ENCODE data around the gene TMA7B. TPM values are rescaled to one million over a fixed set of nuclear protein-coding genes. Genes with fewer than 3 reads are reported as not detected.

The TMA7B gene
- total and polyA plus RNA-seq, 4 experiments from 2014 or later: 3.3 to 10.2 (median 9.3) TPM; not detected in 1

DNA sequence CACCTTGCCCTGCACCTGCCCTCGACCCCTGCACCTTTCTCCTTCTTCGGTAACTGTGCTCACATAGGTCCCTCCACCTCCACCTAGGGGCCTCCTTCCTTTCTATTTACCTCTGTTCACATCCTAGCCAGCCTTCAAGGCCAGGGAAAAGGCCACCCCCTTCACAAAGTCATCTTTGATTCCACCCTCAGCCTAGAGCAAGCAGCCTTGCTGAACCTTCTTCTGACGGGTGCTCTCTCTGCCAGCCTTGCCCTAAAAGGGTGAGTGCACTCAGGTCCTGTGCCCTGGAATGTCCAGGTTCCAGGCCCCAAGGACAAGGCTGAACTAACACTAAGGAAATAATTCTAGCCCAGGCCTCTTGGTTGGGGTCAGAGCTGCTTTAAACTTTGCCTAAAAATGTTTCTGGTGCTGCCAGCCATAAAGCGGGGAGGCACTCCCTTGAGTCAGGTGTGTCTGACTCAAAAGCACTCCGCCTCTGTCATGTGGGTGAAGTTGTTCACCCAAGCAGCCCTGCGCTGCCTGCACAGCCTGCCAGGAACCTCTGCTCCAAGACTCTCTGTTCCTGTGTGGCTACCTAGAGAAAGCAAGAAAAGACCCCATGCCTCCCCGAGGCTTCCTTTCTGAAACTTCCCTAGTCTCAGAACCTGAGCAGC is 25.3 kb downstream of the TMA7B start:
- POLR2A ChIA-PET (ENCODE audit: partially characterized antibody): no interaction called here
- peak overlapping the region in 2 of 7 donors; percentile 48 to 90 for H3K27ac Mint-ChIP-seq
- no peaks in the 10 kb centered on the region for H3K27me3 ChIP-seq (ENCODE audit: insufficient read depth, low read length)

GRCh38 chr22:39988386-39989114 is 28.4 kb downstream of the TMA7B start:
- H3K4me3 Mint-ChIP-seq: no peak overlapping the region

More for the DNA sequence above, 25.3 kb downstream of the TMA7B start:
- Histone ChIP-seq H3K4me1 (ENCODE audit: insufficient read depth, low read length) (peaks cover 6% of the 10 kb centered on the region), H3K9me3 (ENCODE audit: control insufficient read depth in 1 of 2, low read length in 2 of 2) (no peaks in the 10 kb centered on the region), H3K4me3 (ENCODE audit: low read length in 2 of 2) (no peak overlapping the region), H3K27ac (ENCODE audit: low read depth, low read length) (no peak overlapping the region), H3K36me3 (ENCODE audit: insufficient read depth, low read length) (no peaks in the 10 kb centered on the region)
- Mint-ChIP-seq H3K4me1 (peaks cover 4 to 6% (median 5%) of the 10 kb centered on the region in 4 donors), H3K4me3 (no peak overlapping the region), H3K36me3 (no peaks in the 10 kb centered on the region), H3K27me3 (peaks cover 4% of the 10 kb centered on the region in 2 donors), H3K9me3 (peaks cover 0 to 4% (median 0%) of the 10 kb centered on the region in 8 donors)
- CTCF ChIA-PET (ENCODE audit: partially characterized antibody): no interaction called here
- no peak for DNase-seq
- intact Hi-C loops (cut with micrococcal nuclease): no loop called here

DNA sequence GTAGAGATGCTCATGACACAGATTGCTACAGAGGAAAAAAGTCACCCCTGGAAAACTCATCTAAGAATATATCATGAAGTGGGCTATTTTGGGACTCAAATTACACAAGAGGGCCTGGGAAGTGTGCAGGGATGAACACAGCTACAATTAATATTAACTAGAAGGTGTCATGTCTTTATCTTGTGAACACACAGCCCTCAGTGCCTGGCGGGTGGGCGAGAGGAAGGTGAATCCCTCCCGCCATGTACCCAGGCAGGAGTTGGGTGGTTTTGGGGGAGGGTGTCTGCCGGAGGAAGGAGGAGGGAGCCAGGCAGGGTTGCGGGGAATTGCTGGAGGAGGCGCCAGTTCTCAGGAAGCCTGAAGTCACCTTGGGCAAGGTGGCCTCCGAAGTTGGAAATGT is 29.4 kb downstream of the TMA7B start:
- no peaks in the 10 kb centered on the region for H3K36me3 Mint-ChIP-seq
- H3K4me3 Mint-ChIP-seq: peak overlapping the region in 1 of 8 donors; percentile 55

More at GRCh38 chr22:39988386-39989114, 28.4 kb downstream of the TMA7B start:
- Mint-ChIP-seq H3K27ac (peak overlapping the region in 3 of 7 donors; percentile 15 to 90 (median 31)), H3K4me1 (peaks cover 0 to 2% (median under 1%) of the 10 kb centered on the region in 4 donors), H3K36me3 (no peaks in the 10 kb centered on the region), H3K9me3 (peaks cover 0 to 9% (median 0%) of the 10 kb centered on the region in 8 donors), H3K27me3 (peaks cover 9 to 15% of the 10 kb centered on the region in 2 donors)
- ChIA-PET CTCF (ENCODE audit: partially characterized antibody) (no interaction called here), POLR2A (ENCODE audit: partially characterized antibody) (no interaction called here)
- Histone ChIP-seq H3K27me3 (ENCODE audit: insufficient read depth, low read length) (peaks cover 4% of the 10 kb centered on the region), H3K4me3 (ENCODE audit: low read length in 2 of 2) (no peak overlapping the region), H3K36me3 (ENCODE audit: insufficient read depth, low read length) (no peaks in the 10 kb centered on the region), H3K4me1 (ENCODE audit: insufficient read depth, low read length) (no peaks in the 10 kb centered on the region), H3K9me3 (ENCODE audit: control insufficient read depth in 1 of 2, low read length in 2 of 2) (no peaks in the 10 kb centered on the region), H3K27ac (ENCODE audit: low read depth, low read length) (no peak overlapping the region)
- intact Hi-C loops (cut with micrococcal nuclease): no loop called here
- no peak for DNase-seq

DNA sequence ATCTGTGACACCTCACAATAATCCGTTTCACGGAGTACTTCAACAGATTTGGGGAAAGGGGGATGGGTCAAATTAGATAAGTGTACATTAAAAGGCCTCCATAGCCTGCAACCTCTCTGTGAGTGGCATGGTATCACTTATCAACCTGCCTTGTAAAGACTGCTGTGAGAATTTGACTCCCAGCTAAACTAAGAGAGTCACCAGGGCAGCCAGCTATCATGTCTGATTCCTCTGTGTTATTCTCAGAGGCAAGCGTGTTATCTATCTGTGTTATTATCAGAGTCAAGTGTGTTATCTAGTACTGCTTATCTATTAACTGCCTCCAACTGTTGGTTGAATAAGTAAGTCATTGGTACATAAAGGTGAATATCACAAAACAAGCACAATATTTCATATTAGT is 30.5 kb downstream of the TMA7B start:
- intact Hi-C loops (cut with micrococcal nuclease): no loop called here
- H3K4me3 ChIP-seq (ENCODE audit: low read length in 2 of 2): no peak overlapping the region
- H3K36me3 ChIP-seq (ENCODE audit: insufficient read depth, low read length): no peaks in the 10 kb centered on the region
- no peak for DNase-seq
- Mint-ChIP-seq H3K4me1 (peaks cover 6 to 9% (median 7%) of the 10 kb centered on the region in 4 donors), H3K9me3 (peaks cover 0 to 9% (median 0%) of the 10 kb centered on the region in 8 donors), H3K36me3 (no peaks in the 10 kb centered on the region), H3K27me3 (peaks cover 14 to 21% of the 10 kb centered on the region in 2 donors), H3K4me3 (no peak overlapping the region), H3K27ac (no peak overlapping the region)
- ChIA-PET POLR2A (ENCODE audit: partially characterized antibody) (no interaction called here), CTCF (ENCODE audit: partially characterized antibody) (interaction anchor here (1.0 to 2.0 kb wide), 2 partner anchors 19 to 34 kb away, joined by 3 to 7 read pairs; no protein-coding TSS in a partner anchor)
- H3K9me3 ChIP-seq (ENCODE audit: control insufficient read depth in 1 of 2, low read length in 2 of 2): no peaks in the 10 kb centered on the region
- peaks cover 14% of the 10 kb centered on the region for H3K27me3 ChIP-seq (ENCODE audit: insufficient read depth, low read length)
- H3K27ac ChIP-seq (ENCODE audit: low read depth, low read length): no peak overlapping the region
- peaks cover 11% of the 10 kb centered on the region for H3K4me1 ChIP-seq (ENCODE audit: insufficient read depth, low read length)

More for the DNA sequence above, 29.4 kb downstream of the TMA7B start:
- Histone ChIP-seq H3K4me3 (ENCODE audit: low read length in 2 of 2) (no peak overlapping the region), H3K36me3 (ENCODE audit: insufficient read depth, low read length) (no peaks in the 10 kb centered on the region), H3K27me3 (ENCODE audit: insufficient read depth, low read length) (peaks cover 9% of the 10 kb centered on the region), H3K4me1 (ENCODE audit: insufficient read depth, low read length) (peaks cover 7% of the 10 kb centered on the region), H3K27ac (ENCODE audit: low read depth, low read length) (no peak overlapping the region), H3K9me3 (ENCODE audit: control insufficient read depth in 1 of 2, low read length in 2 of 2) (no peaks in the 10 kb centered on the region)
- Mint-ChIP-seq H3K27ac (peak overlapping the region in 2 of 7 donors; percentile 66 to 72), H3K4me1 (peaks cover 7 to 9% (median 7%) of the 10 kb centered on the region in 4 donors), H3K9me3 (peaks cover 0 to 9% (median 0%) of the 10 kb centered on the region in 8 donors), H3K27me3 (peaks cover 14 to 21% of the 10 kb centered on the region in 2 donors)
- no peak for DNase-seq
- CTCF ChIA-PET (ENCODE audit: partially characterized antibody): interaction anchor here (2.0 kb wide), 1 partner anchor 35 kb away, joined by 7 read pairs; no protein-coding TSS in a partner anchor
- POLR2A ChIA-PET (ENCODE audit: partially characterized antibody): no interaction called here
- intact Hi-C loops (cut with micrococcal nuclease): no loop called here

DNA sequence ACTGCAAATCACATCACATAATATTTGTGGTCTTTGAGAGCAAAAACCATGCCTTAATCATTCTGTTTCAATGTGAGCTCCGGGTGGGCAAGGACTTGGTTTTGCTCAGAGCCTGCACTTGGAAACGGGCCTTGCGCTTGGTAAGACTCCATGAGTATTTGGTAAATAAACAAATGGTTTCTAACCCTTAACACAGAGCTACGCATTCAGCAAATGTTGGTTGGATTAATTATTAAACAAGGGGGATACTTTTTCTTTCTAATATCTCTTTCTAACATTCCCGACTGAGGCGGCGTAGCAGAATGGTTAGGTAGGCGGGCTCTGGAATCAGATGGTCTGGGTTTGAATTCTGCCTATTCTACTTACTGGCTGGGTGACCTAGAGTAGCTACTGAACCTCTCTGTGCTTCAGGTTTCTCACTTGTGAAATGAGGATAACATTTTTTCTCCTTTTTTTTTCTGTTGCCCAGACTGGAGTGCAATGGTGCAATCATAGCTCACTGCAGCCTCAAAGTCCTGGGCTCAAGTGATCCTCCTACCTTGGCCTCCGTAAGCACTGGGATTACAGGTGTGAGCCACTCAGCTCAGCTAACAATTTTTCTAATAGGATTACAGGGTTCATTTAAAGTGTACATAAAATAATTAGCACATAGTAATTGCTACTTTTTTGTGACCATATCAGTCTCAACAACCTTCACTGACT is 31.1 kb downstream of the TMA7B start:
- intact Hi-C loops (cut with micrococcal nuclease): no loop called here

DNA sequence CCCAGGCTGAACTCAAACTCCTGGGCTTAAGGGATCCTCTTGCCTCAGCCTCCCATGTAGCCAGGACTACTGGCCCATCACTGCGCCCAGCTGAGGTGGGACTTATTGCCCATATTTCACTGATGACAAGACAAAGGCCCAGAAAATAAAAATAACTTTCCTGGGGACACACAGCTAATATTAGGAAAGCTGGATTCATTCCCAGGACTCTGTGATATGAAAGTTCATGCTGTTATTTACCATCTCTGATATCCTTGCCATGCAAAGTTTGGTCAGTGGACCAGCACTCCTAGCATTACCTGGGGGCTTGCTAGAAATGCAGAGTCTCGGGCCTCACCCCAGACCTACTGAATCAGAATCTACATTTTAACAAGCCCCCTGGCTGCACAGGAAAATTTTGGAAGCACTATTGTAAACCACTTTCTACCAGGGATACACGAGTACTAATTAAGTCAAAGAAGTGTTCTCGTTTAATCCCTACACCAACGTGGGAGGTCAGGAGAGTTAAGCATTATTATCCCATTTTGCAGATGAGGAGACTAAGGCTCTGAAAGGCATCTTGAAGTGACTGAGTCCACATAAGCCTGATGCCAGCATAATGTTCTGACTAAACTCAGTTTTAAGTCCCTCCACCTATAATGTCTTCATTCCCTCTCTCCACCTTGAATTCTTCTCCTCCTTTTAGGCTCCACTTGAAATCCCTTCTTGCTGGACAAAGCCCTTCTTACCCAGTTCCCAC is 32.1 kb downstream of the TMA7B start:
- Histone ChIP-seq H3K4me3 (ENCODE audit: low read length in 2 of 2) (no peak overlapping the region), H3K27ac (ENCODE audit: low read depth, low read length) (no peak overlapping the region), H3K27me3 (ENCODE audit: insufficient read depth, low read length) (peaks cover 25% of the 10 kb centered on the region), H3K9me3 (ENCODE audit: control insufficient read depth in 1 of 2, low read length in 2 of 2) (no peaks in the 10 kb centered on the region), H3K4me1 (ENCODE audit: insufficient read depth, low read length) (peaks cover 11% of the 10 kb centered on the region), H3K36me3 (ENCODE audit: insufficient read depth, low read length) (no peaks in the 10 kb centered on the region)
- Mint-ChIP-seq H3K27ac (peak overlapping the region in 2 of 7 donors; percentile 10 to 39), H3K9me3 (peaks cover 0 to 8% (median 0%) of the 10 kb centered on the region in 8 donors), H3K27me3 (peaks cover 24 to 30% of the 10 kb centered on the region in 2 donors), H3K4me1 (peaks cover 5 to 9% (median 6%) of the 10 kb centered on the region in 4 donors), H3K36me3 (no peaks in the 10 kb centered on the region), H3K4me3 (peak overlapping the region in 2 of 8 donors; percentile 2 to 57)
- no peak for DNase-seq
- CTCF ChIA-PET (ENCODE audit: partially characterized antibody): no interaction called here
- POLR2A ChIA-PET (ENCODE audit: partially characterized antibody): interaction anchor here (0.6 kb wide), 1 partner anchor 14 kb away, joined by 3 read pairs; no protein-coding TSS in a partner anchor
- intact Hi-C loops (cut with micrococcal nuclease): no loop called here

More for the DNA sequence above, 31.1 kb downstream of the TMA7B start:
- H3K36me3 ChIP-seq (ENCODE audit: insufficient read depth, low read length): no peaks in the 10 kb centered on the region
- H3K27ac ChIP-seq (ENCODE audit: low read depth, low read length): no peak overlapping the region
- Mint-ChIP-seq H3K9me3 (peaks cover 0 to 8% (median 0%) of the 10 kb centered on the region in 8 donors), H3K4me3 (no peak overlapping the region), H3K36me3 (no peaks in the 10 kb centered on the region), H3K4me1 (peaks cover 5 to 9% (median 6%) of the 10 kb centered on the region in 4 donors), H3K27ac (no peak overlapping the region), H3K27me3 (peaks cover 15 to 25% of the 10 kb centered on the region in 2 donors)
- ChIA-PET POLR2A (ENCODE audit: partially characterized antibody) (no interaction called here), CTCF (ENCODE audit: partially characterized antibody) (interaction anchor here (1.0 to 2.0 kb wide), 2 partner anchors 19 to 33 kb away, joined by 3 to 7 read pairs; no protein-coding TSS in a partner anchor)
- no peak overlapping the region for H3K4me3 ChIP-seq (ENCODE audit: low read length in 2 of 2)
- DNase-seq: no peak
- peaks cover 11% of the 10 kb centered on the region for H3K4me1 ChIP-seq (ENCODE audit: insufficient read depth, low read length)
- H3K27me3 ChIP-seq (ENCODE audit: insufficient read depth, low read length): peaks cover 19% of the 10 kb centered on the region
- no peaks in the 10 kb centered on the region for H3K9me3 ChIP-seq (ENCODE audit: control insufficient read depth in 1 of 2, low read length in 2 of 2)

Measured in CD4-positive, alpha-beta memory T cell (primary cell).